ENCODE data around the gene DDX54.

DNA sequence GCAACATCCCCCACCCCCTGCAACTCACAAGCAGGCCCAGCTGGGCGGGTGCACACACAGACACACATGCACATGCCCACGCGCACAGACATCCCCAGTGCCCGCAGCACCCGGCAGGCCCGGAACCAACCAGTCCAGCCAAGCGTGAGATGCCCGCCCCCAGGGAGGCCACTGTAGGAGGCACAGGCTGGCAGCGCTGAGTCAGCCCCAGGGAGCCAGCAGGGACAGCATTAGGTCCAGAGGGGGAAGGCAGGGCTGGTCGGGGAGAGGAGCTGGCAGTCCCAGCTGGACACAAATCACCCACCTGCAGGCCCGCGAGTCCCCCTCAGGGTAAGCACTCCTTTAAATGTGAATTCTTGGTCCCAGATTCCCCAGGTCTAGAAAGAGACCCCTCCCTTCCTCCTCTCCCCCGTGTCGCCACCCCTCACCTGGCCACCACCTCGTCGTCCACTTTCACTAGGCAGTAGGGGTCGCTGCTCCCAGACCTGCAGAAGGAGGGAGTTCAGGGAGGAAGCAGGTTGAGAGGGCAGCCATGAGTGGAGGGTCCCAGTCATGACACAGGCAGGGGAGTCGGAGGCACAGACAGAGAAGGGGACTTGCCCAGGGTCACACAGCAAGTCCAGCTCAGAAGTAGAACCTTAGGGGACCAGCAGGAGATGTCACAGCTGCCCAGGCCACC is 54.7 kb downstream of the DDX54 start:
- no peak for TF ChIP-seq EP300 (IDR thresholded peaks at IDR 0.05)
- TF ChIP-seq, protein P1, sequence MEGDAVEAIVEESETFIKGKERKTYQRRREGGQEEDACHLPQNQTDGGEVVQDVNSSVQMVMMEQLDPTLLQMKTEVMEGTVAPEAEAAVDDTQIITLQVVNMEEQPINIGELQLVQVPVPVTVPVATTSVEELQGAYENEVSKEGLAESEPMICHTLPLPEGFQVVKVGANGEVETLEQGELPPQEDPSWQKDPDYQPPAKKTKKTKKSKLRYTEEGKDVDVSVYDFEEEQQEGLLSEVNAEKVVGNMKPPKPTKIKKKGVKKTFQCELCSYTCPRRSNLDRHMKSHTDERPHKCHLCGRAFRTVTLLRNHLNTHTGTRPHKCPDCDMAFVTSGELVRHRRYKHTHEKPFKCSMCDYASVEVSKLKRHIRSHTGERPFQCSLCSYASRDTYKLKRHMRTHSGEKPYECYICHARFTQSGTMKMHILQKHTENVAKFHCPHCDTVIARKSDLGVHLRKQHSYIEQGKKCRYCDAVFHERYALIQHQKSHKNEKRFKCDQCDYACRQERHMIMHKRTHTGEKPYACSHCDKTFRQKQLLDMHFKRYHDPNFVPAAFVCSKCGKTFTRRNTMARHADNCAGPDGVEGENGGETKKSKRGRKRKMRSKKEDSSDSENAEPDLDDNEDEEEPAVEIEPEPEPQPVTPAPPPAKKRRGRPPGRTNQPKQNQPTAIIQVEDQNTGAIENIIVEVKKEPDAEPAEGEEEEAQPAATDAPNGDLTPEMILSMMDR (IDR thresholded peaks at IDR 0.05) = no peak
- no peak for TF ChIP-seq POLR2A (IDR thresholded peaks at IDR 0.05; ENCODE audit: low read depth)
